GM18519 (cell line): Measurements from ENCODE around the gene AKAP3.

Experiments
- ATAC-seq: cut with Tn5 transposase; IDR thresholded peaks from one replicate; pipeline ENCODE4 v1.9.1; 2021; ENCODE audit warnings: mild to moderate bottlenecking, moderate library complexity; ENCODE audit not compliant: unreplicated experiment, low FRiP score

AKAP3 gene

GRCh38 chr12:4603946-4604345, 44.9 kb downstream of the AKAP3 start:
- no peak for ATAC-seq

- no peak for ATAC-seq
Measured at GRCh38 chr12:4603421-4603820, 45.4 kb downstream of the AKAP3 start.

DNA sequence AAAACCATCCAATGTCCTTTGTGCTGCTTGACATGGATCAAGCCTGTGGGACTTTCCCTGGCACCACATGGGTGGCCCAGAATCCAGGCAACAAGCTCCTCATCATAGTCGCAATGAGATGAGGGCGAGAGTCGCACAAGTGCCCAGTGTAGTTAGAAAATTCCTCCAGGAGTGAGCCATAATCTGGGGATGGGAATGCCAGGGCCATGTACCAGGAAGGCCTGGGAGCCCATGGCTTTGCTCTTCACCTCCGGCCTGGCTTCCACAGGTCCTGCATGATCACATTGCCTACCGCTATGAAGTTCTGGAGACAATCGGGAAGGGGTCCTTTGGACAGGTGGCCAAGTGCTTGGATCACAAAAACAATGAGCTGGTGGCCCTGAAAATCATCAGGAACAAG, 53.0 kb downstream of the AKAP3 start:
- no peak for ATAC-seq

- ATAC-seq = no peak
Measured at GRCh38 chr12:4591180-4591687, 57.6 kb downstream of the AKAP3 start.

DNA sequence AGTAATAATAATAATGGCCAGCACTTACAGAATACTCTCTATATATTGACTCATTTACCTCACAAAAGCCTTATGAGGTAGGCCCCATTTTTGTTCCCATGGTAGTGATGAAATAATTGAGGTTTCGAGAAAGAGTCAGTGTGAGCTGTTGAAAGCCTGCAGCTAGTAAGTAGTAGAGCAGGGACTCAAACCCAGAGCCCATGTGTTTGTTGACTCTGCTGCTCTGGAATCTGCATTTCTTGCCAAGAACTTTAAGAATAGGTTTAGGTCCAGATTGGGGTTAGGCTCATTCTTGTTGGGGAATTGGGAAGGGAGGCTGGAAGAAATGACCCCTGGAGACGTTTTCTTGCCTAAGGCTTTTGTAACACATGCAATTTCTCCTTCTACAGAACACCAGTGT, 58.9 kb downstream of the AKAP3 start:
- no peak for ATAC-seq

DNA sequence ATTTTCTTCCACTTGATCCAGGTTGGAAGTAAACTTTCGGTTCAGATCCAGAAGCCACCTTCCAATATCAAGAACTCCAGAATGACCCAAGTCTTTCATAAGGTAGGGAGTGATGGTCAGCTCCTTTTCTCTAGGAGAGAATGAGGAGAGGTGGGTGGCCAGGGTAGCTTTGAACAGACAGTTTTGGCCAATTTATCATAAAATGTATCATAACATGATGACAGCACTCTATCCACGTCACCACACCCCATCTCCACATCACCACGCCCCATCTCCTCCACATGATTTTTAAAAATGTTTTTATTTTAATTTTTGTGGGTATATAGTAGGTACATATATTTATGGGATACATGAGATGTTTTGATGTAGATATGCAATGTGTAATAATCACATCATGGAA, 59.9 kb downstream of the AKAP3 start:
- no peak for ATAC-seq

- no peak for ATAC-seq
Measured at GRCh38 chr12:4587108-4587507, 61.7 kb downstream of the AKAP3 start.

DNA sequence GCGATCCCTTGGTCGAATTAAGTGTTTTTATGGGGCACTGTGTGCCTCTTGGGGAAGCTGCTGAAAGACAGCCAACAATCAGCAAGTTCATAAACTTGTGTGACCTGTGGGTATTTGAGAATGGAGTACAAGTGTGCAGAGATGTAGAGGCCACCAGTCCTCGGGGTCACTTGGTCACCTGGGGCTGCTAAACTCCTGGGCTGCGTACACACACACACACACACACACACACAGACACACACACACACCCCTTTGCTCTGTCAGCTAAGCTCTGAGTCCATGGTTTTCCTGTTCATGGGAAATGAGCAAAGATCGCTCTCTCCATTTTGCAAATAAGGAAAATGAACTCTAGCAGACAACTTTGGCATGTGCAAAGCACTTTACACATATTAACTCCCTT, 62.4 kb downstream of the AKAP3 start:
- ATAC-seq = no peak

GRCh38 chr12:4584896-4585295, 64.0 kb downstream of the AKAP3 start:
- ATAC-seq = no peak

- ATAC-seq = no peak
Measured at GRCh38 chr12:4584281-4584680, 64.6 kb downstream of the AKAP3 start.

DNA sequence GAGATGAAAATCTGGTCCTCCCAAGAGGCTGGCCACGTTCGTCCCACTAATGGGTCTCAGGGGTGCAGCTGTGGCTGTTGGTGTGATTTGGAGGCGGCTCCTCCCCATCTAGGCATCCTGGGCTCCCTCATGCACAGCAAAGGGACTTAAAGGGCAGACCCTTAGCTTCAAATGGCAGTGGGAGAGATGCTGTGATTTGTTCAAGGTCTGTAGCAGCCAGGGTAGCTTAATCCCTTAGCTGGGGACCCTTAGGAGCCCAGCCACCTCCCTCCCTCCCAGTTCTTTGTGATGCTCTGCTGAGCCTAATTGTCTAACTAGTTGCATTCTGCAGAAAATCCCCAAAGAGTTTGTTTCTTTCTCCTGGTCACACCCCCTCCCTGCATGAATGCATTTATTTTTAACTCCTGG, 68.6 kb downstream of the AKAP3 start:
- no peak for ATAC-seq

GRCh38 chr12:4579305-4580102, 69.3 kb downstream of the AKAP3 start:
- no peak for ATAC-seq

DNA sequence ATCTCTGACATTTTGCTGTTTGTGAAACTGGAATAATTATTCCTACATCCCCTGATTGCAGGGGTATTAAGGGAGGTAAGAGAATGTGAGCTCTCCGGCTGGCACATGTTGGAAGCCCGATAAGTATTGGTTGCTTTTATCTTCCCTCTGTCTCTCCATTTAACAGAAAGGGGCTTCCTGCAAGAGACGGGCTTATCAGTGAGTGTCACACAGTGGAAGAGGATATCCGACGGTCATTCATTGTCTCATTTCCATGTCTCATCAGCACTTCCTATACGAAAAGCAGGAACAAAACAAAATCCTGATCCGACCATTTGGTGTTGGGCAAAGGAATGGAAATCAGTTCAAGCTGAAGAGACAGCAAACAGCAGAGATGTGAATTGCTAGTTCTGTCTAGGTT, 76.2 kb downstream of the AKAP3 start:
- ATAC-seq = no peak

DNA sequence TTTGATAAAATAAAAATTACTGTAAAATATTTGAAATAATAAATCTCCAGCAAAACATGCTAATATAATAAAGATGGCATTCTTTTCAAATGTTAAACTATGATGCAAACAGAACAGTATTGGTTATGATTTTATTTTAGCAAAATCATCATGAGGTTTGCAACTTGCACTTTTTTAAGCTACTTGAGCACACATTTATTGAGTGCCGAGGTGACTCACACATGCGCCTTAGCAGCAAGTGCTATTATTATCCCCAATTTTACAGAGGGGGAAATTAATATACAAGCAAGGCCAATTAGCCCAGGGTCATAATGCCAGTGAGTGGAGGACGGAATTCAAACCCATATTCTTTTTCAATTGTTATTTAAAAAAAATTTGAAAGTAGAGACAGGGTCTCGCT, 79.6 kb downstream of the AKAP3 start:
- no peak for ATAC-seq

DNA sequence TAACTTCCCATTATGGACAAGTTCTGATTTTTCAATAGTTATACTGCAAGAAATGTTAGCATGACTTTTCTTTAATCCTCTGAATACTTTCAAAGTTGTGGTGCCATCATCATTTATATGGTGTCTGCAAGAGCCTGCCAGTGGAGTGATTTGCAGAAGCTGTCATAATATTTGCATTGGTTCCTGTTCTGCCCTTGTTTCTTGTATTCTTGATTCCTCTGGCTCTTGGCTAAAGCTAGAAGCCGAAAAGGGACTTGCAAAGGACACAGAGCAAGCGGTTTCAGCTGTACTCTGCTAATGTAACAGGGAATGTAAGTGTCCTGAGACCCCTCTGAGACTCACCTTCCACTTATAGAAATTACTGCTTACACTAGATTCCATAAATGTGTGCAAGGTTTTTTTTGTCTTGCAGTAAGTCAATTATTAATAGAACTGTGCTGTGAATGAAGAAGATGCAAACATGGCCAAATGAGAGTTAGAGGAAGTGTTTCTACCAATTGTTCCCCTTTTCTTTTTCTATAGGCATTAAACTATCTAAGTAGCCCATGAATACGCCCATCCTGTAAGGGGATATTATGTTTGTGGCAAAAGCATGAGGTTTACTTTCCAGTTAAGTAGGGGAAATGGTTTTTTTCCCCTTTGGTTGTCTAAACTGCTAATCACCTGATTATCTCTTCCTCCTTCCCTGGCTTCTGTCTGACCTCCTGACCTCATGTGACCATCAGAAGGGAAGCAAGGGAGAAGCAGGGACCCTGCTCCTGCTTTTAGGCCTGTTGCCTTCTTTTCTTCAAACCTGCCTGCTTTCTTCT, 81.6 kb downstream of the AKAP3 start:
- ATAC-seq = no peak

DNA sequence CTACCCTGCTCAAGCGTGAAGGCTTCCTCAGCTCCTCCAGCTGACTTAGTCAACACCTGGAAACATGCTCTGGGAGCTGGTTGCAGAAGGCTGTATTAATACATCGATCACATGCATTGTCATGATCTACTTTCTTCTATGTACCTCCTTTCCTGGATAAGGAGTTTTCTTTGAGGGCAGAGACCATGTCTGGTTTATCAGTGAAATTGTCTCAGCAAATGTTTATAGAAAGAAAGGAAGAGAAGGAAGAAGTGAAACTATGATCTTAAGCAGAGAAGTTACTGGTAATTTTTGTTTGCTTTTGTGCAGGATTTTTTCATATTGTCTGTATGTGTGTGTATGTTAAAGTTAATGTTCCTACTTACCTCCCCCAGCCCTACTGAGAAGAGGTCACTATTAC, 82.4 kb downstream of the AKAP3 start:
- no peak for ATAC-seq
